NCI-H1105 (cell line): ENCODE data around the gene RABL2B.
A peak's percentile ranks its signal among the peaks of the same experiment; 100 is the strongest.

ENCODE experiments used
- DNase-seq: peaks from one replicate; lab custom pipeline; 2025; lab: John Stamatoyannopoulos, UW

Gene RABL2B

GRCh38 chr22:50738649-50739227 is 44.7 kb downstream of the RABL2B start:
- no peak for DNase-seq

DNA sequence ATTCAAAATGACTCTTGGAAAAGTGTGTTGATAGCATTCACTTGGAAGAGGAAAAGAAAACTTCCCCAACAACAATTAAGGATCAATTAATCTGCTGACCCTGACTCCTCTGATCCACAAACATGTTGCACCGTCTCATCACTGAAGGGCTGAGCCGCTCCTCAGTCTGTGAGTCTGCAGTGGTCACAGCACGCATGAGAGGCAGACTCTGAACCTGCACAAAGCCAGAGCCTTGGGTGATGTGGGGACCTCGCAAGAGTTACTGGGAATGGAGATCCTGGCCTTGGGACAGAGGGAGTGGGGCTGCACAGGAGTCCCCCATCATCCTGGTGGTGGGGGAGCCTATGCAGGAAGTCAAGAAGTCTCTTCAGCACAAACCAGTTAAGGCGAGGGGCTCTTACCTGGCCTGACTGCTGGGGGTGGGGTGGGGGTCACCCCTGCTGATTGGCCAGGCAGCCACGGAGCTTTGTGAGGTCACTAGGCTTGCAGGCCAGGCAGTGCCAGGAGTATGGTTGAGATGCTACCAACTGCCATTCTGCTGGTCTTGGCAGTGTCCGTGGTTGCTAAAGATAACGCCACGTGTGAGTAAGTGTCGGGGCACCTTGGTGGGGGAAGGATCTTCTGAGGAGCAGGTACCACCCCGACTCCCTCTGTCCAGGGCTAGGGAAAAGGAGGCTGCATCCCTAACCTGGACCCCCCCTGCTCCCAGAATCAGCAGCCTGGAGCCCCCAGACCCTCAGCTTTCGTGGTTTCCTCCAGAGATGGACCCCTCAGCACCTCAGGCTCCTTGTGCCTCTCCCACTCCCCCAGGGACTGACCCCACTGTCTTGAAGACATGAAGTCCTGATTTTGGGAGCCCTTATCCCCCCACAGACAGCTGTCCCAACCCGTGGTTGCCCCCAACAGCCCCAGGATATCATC is 45.4 kb downstream of the RABL2B start, which contains the start of gene ACR:
Gene ACR (plus strand): TSS at position 477 of the 921 bp plus-strand sequence. CDS start 32 bp downstream, at position 509.
- DNase-seq, result no peak

- DNase-seq, result no peak
Measured at GRCh38 chr22:50735739-50736030, 47.8 kb downstream of the RABL2B start.

DNA sequence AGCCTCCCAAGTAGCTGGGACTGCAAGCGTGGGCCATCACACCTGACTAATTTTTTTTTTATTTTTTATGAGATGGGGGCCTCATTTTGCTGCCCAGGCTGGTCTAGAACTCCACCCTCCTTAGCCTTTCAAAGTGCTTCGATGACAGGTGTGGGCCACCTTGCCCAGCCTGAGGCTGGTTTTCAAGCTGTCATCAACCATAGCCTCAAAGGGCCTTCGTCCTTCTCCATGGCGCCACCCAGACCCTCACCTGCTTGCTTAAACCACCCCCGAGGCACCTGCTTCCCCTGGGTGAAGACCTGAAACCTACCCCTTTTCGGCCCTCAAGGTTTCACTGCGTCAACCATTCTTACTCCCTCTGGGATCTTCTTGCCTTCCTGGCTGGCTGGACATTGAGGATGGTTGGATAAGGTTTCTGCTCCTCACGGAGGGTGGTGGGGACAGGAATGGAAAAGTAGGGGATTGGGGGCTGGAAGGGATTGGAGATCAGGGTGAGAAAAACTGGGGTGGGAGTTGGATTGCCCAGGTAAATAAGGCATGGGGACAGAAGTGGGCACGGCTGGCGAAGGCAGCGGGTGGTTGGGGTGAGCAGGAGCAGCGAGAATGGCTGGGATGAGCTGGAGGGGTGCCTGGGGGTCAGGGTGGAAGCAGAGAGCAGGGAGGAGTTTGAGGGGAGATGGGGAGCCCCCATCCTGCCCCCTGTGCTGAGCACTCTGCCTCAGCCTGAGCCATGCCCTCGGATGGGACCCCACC is 48.3 kb downstream of the RABL2B start:
- no peak for DNase-seq

DNA sequence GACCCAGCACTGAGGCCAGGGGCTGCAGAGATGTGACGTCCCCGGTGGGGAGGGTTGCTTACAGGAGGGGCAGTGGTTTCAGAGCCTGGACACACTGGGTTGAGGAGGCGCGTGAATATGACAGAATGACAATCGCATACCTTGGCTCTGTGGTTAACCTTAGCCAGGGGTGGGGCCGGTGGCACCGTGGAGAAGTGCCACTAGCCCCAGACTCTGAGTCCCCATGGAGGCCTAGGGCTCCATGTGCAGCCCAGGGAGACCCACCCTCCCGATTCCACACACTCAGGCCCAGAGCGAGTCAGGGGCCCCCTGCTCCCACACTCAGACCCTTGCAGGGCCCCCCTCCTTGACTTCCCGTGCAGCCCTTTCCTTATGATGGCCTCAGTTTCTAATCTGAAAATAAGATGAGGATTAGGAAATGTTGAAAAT is 49.1 kb downstream of the RABL2B start:
- no peak for DNase-seq

GRCh38 chr22:50733521-50734342 is 49.7 kb downstream of the RABL2B start:
- no peak for DNase-seq

DNA sequence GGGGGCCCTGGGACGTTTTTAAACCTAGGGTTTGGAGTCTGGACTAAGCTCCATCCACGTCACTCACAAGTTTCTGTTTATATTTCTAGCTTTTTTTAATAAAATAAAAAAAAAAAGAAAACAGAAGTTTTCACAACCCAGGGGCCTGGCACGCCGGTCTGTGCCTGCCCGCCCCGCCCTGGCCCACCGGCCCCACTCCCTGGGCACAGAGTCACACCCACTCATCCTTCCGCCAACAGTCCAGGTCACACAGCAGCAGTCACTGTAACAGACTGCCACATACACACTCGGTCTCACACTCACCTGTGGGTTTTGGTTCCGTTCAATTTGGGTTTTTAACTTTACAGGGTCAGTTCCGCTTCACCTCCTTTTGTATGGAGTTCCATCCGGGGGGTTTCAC is 50.8 kb downstream of the RABL2B start:
- no peak for DNase-seq

DNA sequence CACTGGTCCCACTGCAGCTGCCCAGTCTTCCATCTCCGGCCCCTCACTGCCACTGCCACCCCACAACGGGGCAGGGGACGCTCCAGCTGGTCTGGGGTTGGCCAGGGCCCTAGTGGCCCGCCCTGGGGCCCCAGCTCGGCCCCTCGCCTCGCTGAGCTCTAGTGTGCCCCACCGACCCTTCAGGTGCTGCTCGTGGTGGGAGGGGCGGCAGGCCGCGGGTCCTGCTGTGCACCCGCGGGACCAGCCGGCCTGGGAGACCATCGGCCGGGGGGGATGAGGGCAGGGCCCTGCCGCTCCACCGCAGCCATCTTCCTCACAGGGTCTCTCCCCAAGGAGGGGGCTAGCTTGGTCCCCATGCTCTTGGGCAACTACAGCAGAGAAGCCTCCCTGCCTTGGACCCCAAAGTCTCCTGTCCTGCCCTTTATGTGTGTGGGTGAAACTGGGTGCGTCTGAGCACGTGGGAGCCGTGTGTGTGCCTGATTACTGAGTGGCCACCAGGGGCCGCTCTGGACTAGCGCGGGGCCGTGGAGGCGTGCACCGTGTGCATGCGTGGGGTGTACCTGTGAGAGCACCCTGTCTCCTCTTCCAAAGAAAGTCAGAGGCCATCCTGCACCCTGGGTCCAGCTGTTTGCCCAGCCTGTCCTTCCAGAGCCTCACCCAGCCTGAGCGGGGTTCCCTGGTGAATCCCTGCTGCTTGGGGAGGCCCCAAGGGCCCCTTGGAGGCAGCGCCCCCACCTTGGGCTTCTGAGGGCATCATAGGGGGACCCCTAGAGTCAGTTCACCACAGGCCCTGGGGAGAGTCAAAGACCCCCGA is 51.4 kb downstream of the RABL2B start:
- no peak for DNase-seq

- no peak for DNase-seq
Measured at GRCh38 chr22:50730941-50731661, 52.3 kb downstream of the RABL2B start.

- DNase-seq, result no peak
Measured at GRCh38 chr22:50730013-50730891, 53.2 kb downstream of the RABL2B start.

DNA sequence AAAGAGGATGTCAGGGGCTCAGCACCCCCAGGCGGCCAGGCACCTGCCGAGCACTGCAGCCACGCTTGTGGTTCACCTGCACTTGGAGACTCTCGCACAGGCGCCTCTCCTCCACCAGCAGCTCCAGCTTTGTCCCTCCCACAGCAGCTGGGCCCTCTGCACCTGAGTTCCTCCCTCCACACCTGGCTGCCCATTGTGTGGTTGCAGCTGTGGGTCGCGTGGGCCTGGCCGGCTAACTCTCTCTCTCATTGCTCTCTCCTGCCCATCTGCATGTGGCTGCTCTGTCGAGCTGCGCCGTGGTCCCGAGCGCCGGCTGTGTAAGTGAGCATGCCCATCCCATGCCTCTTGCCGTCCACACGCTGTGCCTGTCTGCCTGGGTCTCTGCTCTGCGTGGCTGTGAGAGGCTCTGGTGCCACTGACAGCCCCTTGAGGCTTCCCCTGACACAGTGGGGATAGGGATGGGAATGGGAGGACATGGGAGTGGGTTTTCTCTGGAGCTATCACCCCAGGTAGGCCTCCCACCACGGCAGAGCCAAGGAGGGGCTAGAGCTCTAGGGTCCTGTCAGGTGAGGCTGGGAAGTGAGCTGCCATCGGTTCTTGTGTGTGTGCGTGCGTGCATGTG is 53.9 kb downstream of the RABL2B start:
- peak; percentile 0 for DNase-seq

DNA sequence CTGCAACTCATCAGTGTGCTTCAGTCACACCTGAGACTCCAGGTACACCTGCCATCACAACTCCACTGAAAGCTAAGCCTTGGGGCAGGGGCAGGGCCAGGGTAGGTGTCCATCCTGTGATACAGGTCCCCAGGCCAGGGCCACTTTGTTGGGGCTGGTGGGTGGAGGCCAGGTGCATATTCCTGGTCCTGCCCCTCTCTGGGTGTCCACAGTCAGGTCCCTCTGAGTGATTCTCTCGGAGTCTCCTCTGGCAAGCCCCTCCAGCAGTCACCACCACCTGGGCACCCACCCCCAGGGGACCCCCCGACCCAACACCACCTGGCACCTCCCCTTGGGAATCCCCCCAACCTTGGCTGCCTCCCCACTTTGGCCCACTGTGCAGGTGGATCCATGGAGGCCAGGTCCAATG is 54.9 kb downstream of the RABL2B start:
- DNase-seq, result no peak

GRCh38 chr22:50727678-50728522 is 55.5 kb downstream of the RABL2B start:
- no peak for DNase-seq

- DNase-seq, result no peak
Measured at GRCh38 chr22:50726643-50727340, 56.6 kb downstream of the RABL2B start.

- no peak for DNase-seq
Measured at GRCh38 chr22:50725597-50725996, 57.8 kb downstream of the RABL2B start.

DNA sequence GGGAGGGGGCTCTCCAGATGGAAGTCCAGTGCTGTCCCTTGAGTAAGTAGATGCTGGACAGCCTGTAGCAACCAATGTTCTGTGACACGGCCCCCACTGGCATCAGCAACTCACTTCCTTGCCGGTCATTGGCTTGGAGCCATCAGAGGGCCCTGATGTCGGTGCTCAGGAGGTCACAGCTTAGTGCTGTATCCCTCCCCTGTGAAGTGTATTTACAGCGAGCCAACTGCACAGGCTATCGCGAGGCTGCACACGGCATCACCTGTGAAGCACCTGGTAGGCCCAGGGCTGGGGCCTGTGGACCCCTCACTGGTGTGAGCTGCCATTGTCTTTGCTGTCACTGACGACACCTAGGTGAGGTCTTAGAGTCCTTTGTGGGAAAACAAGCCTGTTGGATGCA is 58.8 kb downstream of the RABL2B start:
- DNase-seq, result peak; percentile 6

DNA sequence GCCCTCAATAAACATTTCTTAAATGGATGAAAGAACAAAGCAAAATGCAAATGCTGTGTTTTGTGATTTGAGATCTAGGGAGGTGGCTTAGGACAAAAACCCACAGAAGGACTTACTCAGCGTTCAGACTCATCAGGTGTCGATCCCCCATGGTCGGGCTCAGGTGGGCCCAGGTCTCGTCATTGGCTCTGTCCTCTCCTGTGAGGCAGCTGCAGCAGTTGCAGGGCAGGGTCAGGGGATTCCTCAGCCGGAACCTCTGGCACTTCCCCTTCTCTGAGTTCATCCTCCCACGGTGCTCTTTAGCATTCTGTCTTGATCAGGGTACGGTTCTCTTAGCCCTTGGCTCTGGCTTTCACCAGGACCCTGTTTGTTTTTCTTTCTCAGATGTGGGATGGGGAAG is 59.4 kb downstream of the RABL2B start:
- DNase-seq, result no peak
